Sigmoid colon (tissue), 3 donors: ENCODE data around the gene PRUNE2.

Experiments
- POLR2A ChIP-seq, 2 donors: fragments of 450-650 bp; IDR thresholded peaks; one replicate each; pipeline ENCODE4 v1.6.1; 2016; ENCODE audit warnings: antibody characterized with exemption in 2 of 2, mild to moderate bottlenecking in 2 of 2, moderate library complexity in 2 of 2
- TF ChIP-seq, protein P1 (sequence below), 4 experiments: fragments of 450-650 bp in 3 of 4; fragments of 200-600 bp in 1 of 4; IDR thresholded peaks; one replicate each; pipeline ENCODE4 v1.5.1; 2016 to 2019; ENCODE audit warnings: antibody characterized with exemption in 4 of 4, mild to moderate bottlenecking in 3 of 4, moderate library complexity in 2 of 4

- TF ChIP-seq, protein P1, sequence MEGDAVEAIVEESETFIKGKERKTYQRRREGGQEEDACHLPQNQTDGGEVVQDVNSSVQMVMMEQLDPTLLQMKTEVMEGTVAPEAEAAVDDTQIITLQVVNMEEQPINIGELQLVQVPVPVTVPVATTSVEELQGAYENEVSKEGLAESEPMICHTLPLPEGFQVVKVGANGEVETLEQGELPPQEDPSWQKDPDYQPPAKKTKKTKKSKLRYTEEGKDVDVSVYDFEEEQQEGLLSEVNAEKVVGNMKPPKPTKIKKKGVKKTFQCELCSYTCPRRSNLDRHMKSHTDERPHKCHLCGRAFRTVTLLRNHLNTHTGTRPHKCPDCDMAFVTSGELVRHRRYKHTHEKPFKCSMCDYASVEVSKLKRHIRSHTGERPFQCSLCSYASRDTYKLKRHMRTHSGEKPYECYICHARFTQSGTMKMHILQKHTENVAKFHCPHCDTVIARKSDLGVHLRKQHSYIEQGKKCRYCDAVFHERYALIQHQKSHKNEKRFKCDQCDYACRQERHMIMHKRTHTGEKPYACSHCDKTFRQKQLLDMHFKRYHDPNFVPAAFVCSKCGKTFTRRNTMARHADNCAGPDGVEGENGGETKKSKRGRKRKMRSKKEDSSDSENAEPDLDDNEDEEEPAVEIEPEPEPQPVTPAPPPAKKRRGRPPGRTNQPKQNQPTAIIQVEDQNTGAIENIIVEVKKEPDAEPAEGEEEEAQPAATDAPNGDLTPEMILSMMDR (IDR thresholded peaks at IDR 0.05) = no peak
- TF ChIP-seq POLR2A (IDR thresholded peaks at IDR 0.05) = no peak
These were observed 251.9 kb downstream of the PRUNE2 start for GRCh38 chr9:76654051-76654461.
